Dedifferentiated amniotic fluid mesenchymal stem cell (primary cell): ENCODE results near the gene LGALS4.
A peak's percentile ranks its signal among the peaks of the same experiment; 100 is the strongest.
"Not testable (repeated sequence)": the region's sequence is repeated elsewhere in the genome, so short reads cannot be mapped to it uniquely, and the experiment has no call there.

Source experiments
- DNase-seq: peaks from one replicate; pipeline ENCODE4 v3.0.0-alpha.2; 2016; ENCODE audit errors: extremely low spot score

Gene LGALS4

GRCh38 chr19:38842439-38843174 is 29.9 kb upstream of the LGALS4 start:
- DNase-seq: no peak

DNA sequence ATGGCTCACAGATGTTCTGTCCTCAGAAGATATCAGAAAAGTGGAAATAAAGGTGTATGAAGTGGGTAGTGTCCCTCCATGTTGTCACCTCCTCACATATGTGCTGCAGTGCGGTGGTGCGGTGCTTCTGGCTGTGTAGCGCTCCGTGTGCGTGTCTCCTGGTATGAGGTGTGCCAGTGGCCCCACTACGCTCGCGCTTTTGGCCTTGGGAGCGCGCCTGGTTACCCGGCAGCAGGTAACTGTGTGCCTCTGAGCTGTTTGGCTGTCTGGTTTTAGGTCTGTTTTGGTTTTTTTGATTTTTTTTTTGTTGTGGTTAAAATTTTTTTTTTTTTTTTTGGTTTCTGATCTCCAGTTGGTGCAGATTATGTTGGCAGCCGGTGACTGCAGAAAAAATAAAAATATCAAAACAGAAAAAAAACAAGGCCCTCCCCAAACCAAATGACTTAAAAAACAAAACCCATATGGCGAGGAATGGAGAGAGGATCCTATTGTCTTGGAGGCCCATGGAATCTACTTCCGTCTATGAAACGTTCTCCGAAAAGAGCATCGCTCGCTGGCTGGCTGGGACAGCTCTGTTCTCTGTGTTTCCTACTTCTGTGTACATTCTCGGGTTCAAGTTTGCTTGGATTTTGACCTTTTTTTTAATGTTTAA is 29.2 kb upstream of the LGALS4 start:
- DNase-seq: no peak

- no peak for DNase-seq
Measured at GRCh38 chr19:38841180-38841766, 28.5 kb upstream of the LGALS4 start.

GRCh38 chr19:38840583-38840968 is 27.8 kb upstream of the LGALS4 start:
- no peak for DNase-seq

GRCh38 chr19:38839816-38840582 is 27.3 kb upstream of the LGALS4 start:
- DNase-seq: no peak

GRCh38 chr19:38838986-38839761 is 26.4 kb upstream of the LGALS4 start:
- DNase-seq: no peak

- DNase-seq: no peak
Measured at GRCh38 chr19:38838208-38838985, 25.7 kb upstream of the LGALS4 start.

- DNase-seq: no peak
Measured at GRCh38 chr19:38837656-38838121, 24.9 kb upstream of the LGALS4 start.

GRCh38 chr19:38836983-38837626 is 24.4 kb upstream of the LGALS4 start:
- DNase-seq: no peak

GRCh38 chr19:38836159-38836982 is 23.6 kb upstream of the LGALS4 start:
- no peak for DNase-seq

- DNase-seq: no peak
Measured at GRCh38 chr19:38834590-38834989, 21.8 kb upstream of the LGALS4 start.

GRCh38 chr19:38834104-38834490 is 21.4 kb upstream of the LGALS4 start:
- no peak for DNase-seq

DNA sequence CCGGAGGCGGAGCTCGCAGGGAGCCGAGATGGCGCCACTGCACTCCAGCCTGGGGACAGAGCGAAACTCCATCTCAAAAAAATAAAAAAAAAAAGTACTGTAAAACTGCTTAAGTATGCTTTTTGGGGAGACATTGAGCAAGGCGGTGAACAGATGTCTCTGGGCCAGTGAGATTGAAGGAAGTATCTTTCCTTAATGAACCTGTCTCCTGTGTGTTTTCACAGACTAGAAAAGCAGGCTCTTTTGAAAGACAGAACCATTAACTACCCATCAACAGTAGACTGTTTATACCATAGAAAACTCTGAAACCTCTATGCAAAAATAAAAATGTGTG is 20.3 kb upstream of the LGALS4 start:
- DNase-seq: no peak

DNA sequence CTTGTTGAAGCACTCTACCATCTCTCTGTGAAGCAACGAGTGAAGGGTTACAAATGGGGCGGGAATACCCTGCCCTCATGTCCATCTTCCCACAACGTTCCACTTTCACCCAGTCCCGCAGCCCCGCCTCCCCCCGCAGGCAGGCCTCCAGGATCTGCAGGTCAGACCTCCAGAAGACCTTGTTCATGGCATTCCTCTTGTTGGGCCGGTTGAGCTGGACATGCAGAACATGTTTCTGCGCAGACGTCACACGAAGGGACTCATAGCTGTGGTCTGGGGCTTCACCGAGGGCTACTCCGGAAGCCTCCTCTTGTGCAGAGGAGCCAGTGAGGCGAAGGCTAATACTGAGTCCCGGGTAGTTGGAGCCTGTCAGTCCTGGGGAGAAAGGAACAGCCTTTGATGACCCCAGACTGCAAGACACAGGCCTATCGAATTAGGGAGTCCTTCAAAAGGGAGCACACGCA is 18.4 kb upstream of the LGALS4 start:
- DNase-seq: peak; percentile 74

GRCh38 chr19:38830039-38830733 is 17.4 kb upstream of the LGALS4 start:
- DNase-seq: no peak

- DNase-seq: not testable (repeated sequence)
Measured at GRCh38 chr19:38829203-38829602, 16.5 kb upstream of the LGALS4 start.

DNA sequence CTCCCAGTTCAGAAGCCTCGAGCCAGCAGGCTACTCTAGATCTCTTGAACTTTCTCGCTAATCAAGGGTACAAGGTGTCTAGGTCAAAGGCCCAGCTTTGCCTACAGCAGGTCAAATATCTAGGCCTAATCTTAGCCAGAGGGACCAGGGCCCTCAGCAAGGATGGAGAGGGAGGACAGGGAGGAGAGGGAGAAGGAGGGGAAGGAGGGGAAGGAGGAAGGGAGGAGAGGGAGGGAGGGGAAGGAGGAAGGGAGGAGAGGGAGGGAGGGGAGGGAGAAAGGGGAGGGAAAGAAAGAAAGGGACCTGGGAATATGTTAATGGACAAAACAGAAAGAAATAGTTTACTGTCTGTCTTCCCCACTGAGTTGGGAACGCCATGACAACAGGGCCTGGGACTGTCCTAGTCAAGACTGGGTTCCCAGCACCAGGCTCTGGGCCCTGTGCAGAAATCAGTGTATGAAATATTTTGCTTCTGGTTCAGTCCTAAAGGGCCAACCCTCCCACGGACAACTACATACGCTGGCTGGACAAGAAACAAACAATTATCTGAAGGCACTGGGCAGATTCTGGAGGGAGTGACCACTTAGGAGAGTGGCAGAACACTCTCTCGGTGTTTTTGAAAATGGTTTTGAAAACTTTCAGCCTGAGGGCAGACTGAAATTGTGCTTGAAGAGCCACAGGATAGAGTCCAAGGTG is 14.3 kb upstream of the LGALS4 start:
- no peak for DNase-seq

DNA sequence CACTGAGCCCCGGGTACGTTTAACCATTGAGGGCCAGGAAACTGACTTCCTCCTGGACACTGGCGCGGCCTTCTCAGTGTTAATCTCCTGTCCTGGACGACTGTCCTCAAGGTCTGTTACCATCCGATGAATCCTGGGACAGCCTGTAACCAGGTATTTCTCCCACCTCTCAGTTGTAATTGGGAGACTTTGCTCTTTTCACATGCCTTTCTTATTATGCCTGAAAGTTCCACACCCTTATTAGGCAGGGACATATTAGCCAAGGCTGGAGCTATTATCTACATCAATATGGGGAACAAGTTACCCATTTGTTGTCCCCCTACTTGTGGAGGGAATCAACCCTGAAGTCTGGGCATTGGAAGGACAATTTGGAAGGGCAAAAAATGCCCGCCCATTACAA is 13.2 kb upstream of the LGALS4 start:
- not testable (repeated sequence) for DNase-seq
